Neural progenitor cell (in vitro differentiated cells): ENCODE results near the gene SMAD6.

Source experiments
- CTCF ChIP-seq: fragments of 200-600 bp; sonication (generic); IDR thresholded peaks from 2 replicates; pipeline ENCODE4 v1.5.1; 2017; ENCODE audit warnings: antibody characterized with exemption, mild to moderate bottlenecking
- EZH2 ChIP-seq: fragments of 200-600 bp; sonication (generic); IDR thresholded peaks from 2 replicates; pipeline ENCODE4 v1.6.1; 2017; ENCODE audit warnings: antibody characterized with exemption, mild to moderate bottlenecking, moderate library complexity

GRCh38 chr15:66747886-66748707, 46.1 kb downstream of the SMAD6 start:
- no peak for TF ChIP-seq CTCF
- no peak for TF ChIP-seq EZH2
